GM12875 (cell line): ENCODE data around the gene MME.

Source experiments
- H3K4me3 ChIP-seq: one replicate; pipeline ENCODE4 v1.5.1; 2011; ENCODE audit warnings: low read depth, low read length, control low read depth
- CTCF ChIP-seq: IDR thresholded peaks from 2 replicates; pipeline ENCODE4 v1.5.1; 2011; ENCODE audit warnings: low read depth, mild to moderate bottlenecking, control low read depth, inconsistent platforms, low read length, moderate library complexity, borderline replicate concordance; ENCODE audit not compliant: insufficient read depth

MME gene

GRCh38 chr3:155190691-155191090 lies 110.6 kb downstream of the MME start:
- H3K4me3 ChIP-seq, result no peak overlapping the region
- no peak for TF ChIP-seq CTCF

- H3K4me3 ChIP-seq, result no peak overlapping the region
- TF ChIP-seq CTCF, result no peak
Measured at GRCh38 chr3:155192957-155193746, 113.0 kb downstream of the MME start.

GRCh38 chr3:155193868-155194267 lies 113.7 kb downstream of the MME start:
- no peak for TF ChIP-seq CTCF

GRCh38 chr3:155194973-155195957 lies 115.1 kb downstream of the MME start:
- H3K4me3 ChIP-seq, result no peak overlapping the region
- TF ChIP-seq CTCF, result no peak

More at GRCh38 chr3:155193868-155194267, 113.7 kb downstream of the MME start:
- H3K4me3 ChIP-seq, result no peak overlapping the region

GRCh38 chr3:155196131-155197021 lies 116.3 kb downstream of the MME start:
- no peak overlapping the region for H3K4me3 ChIP-seq
- TF ChIP-seq CTCF, result no peak

GRCh38 chr3:155197786-155198185 lies 117.7 kb downstream of the MME start:
- H3K4me3 ChIP-seq, result no peak overlapping the region
- no peak for TF ChIP-seq CTCF
